GM21576 (cell line): ENCODE results near the gene SMO.
"Not testable (repeated sequence)": the region's sequence is repeated elsewhere in the genome, so short reads cannot be mapped to it uniquely, and the experiment has no call there.

ENCODE experiments used
- ATAC-seq: cut with Tn5 transposase; IDR thresholded peaks from one replicate; pipeline ENCODE4 v1.9.1; 2021; ENCODE audit warnings: mild to moderate bottlenecking, moderate library complexity; ENCODE audit not compliant: unreplicated experiment

SMO gene

GRCh38 chr7:129169171-129169671 is 19.2 kb upstream of the SMO start:
- no peak for ATAC-seq

GRCh38 chr7:129169686-129170440 is 18.6 kb upstream of the SMO start:
- peak; percentile 58 for ATAC-seq

GRCh38 chr7:129170441-129171021 is 17.9 kb upstream of the SMO start:
- no peak for ATAC-seq

GRCh38 chr7:129173861-129174260 is 14.6 kb upstream of the SMO start:
- ATAC-seq = not testable (repeated sequence)

GRCh38 chr7:129176916-129177710 is 11.3 kb upstream of the SMO start:
- no peak for ATAC-seq

- ATAC-seq = no peak
Measured at GRCh38 chr7:129184981-129185670, 3.3 kb upstream of the SMO start.

GRCh38 chr7:129186749-129187260 is 1.6 kb upstream of the SMO start:
- no peak for ATAC-seq

GRCh38 chr7:129187681-129188371 is 607 bp upstream of the SMO start:
- no peak for ATAC-seq

- ATAC-seq = no peak
Measured at GRCh38 chr7:129188892-129189660, 643 bp downstream of the SMO start.

GRCh38 chr7:129189661-129190310 is 1.4 kb downstream of the SMO start:
- no peak for ATAC-seq

GRCh38 chr7:129191272-129191671 is 2.8 kb downstream of the SMO start:
- ATAC-seq = no peak

- ATAC-seq = no peak
Measured at GRCh38 chr7:129193892-129194291, 5.5 kb downstream of the SMO start.

GRCh38 chr7:129197771-129198170 is 9.3 kb downstream of the SMO start:
- no peak for ATAC-seq

GRCh38 chr7:129199406-129199805 is 11.0 kb downstream of the SMO start:
- ATAC-seq = no peak

GRCh38 chr7:129202058-129202777 is 13.8 kb downstream of the SMO start:
- ATAC-seq = no peak

- ATAC-seq = no peak
Measured at GRCh38 chr7:129203050-129203741, 14.8 kb downstream of the SMO start.

GRCh38 chr7:129205126-129205818 is 16.8 kb downstream of the SMO start:
- ATAC-seq = no peak
